Right hindlimb (tissue), 1 donor: Measurements from ENCODE around the gene FBXO41.

Source experiments
- DNase-seq: peaks from one replicate; pipeline ENCODE4 v3.0.0-alpha.2; 2018

Gene FBXO41

GRCh38 chr2:73238976-73239375, 45.3 kb downstream of the FBXO41 start:
- no peak for DNase-seq

GRCh38 chr2:73238149-73238548, 46.1 kb downstream of the FBXO41 start:
- DNase-seq: no peak

- DNase-seq: no peak
These were observed 47.1 kb downstream of the FBXO41 start for GRCh38 chr2:73237168-73237567.

- no peak for DNase-seq
These were observed 48.8 kb downstream of the FBXO41 start for GRCh38 chr2:73235315-73236028.

GRCh38 chr2:73233932-73234832, 50.1 kb downstream of the FBXO41 start, which contains the start of gene CCT7:
TSS of gene CCT7 (plus strand) at chr2:73234308. CDS start at chr2:73234379, 71 bp downstream.
- peak; percentile 94 for DNase-seq

- peak; percentile 100 for DNase-seq
These were observed 50.9 kb downstream of the FBXO41 start, which contains the start of gene PRADC1 for GRCh38 chr2:73233154-73233931. TSS of gene PRADC1 (minus strand) at chr2:73233239. CDS start at chr2:73233160, 79 bp downstream.

- peak; percentile 38 for DNase-seq
These were observed 51.7 kb downstream of the FBXO41 start for GRCh38 chr2:73232403-73233153.

- no peak for DNase-seq
These were observed 55.6 kb downstream of the FBXO41 start for GRCh38 chr2:73228631-73229030.

- no peak for DNase-seq
These were observed 57.2 kb downstream of the FBXO41 start for GRCh38 chr2:73227086-73227485.

GRCh38 chr2:73225513-73226360, 58.5 kb downstream of the FBXO41 start:
- no peak for DNase-seq

GRCh38 chr2:73223821-73224220, 60.5 kb downstream of the FBXO41 start:
- no peak for DNase-seq

- no peak for DNase-seq
These were observed 66.0 kb downstream of the FBXO41 start for GRCh38 chr2:73218298-73218697.

- DNase-seq: no peak
These were observed 66.5 kb downstream of the FBXO41 start for GRCh38 chr2:73217826-73218225.

GRCh38 chr2:73217160-73217559, 67.1 kb downstream of the FBXO41 start:
- no peak for DNase-seq

- no peak for DNase-seq
These were observed 69.0 kb downstream of the FBXO41 start for GRCh38 chr2:73215254-73215653.

GRCh38 chr2:73214120-73215035, 69.9 kb downstream of the FBXO41 start, which contains the start of gene SMYD5:
TSS of gene SMYD5 (plus strand) at chr2:73214245. CDS start at chr2:73214267, 22 bp downstream.
- peak; percentile 88 for DNase-seq

GRCh38 chr2:73212448-73213176, 71.7 kb downstream of the FBXO41 start:
- peak; percentile 62 for DNase-seq

- no peak for DNase-seq
These were observed 72.2 kb downstream of the FBXO41 start for GRCh38 chr2:73212098-73212447.

GRCh38 chr2:73210696-73211095, 73.6 kb downstream of the FBXO41 start:
- DNase-seq: no peak
